PC-3 (cell line): Measurements from ENCODE around the gene NT5C1B. TPM values are rescaled to one million over a fixed set of nuclear protein-coding genes. Genes with fewer than 3 reads are reported as not detected.
A peak's percentile ranks its signal among the peaks of the same experiment; 100 is the strongest.

Experiments used
- ATAC-seq: fragments of 200-7000 bp; cut with Tn5 transposase; 2 replicates; pipeline ENCODE4 v1.9.1; 2020; ENCODE audit warnings: mild to moderate bottlenecking, moderate library complexity
- BruUV-seq: library from RNA; stranded (reverse); fragments of 400-500 nt; replicated peaks from 2 replicates; lab custom pipeline; 2021; lab: Mats Ljungman, UMichigan
- CTCF ChIA-PET: fragments of 300-600 bp; sonication (Branson Sonifier 250); formaldehyde crosslinking; loops from one replicate; lab custom pipeline; 2022; ENCODE audit warnings: antibody characterized with exemption; lab: Charles Lee
- POLR2A ChIA-PET: fragments of 300-600 bp; sonication (Branson Sonifier 250); formaldehyde crosslinking; loops from one replicate; lab custom pipeline; 2022; ENCODE audit warnings: antibody characterized with exemption; ENCODE audit not compliant: unreplicated experiment; lab: Charles Lee
- DNase-seq: peaks from one replicate; pipeline ENCODE4 v3.0.0-alpha.2; 2015
- H2AFZ ChIP-seq: fragments of 300-600 bp; sonication (generic); 2 replicates; pipeline ENCODE4 v1.6.0; 2016; ENCODE audit warnings: antibody characterized with exemption, low read length
- H3F3A ChIP-seq: fragments of 300-600 bp; sonication (generic); one replicate; pipeline ENCODE4 v1.6.0; 2017; ENCODE audit warnings: antibody characterized with exemption, low read length, control low read depth, mild to moderate bottlenecking; ENCODE audit not compliant: unreplicated experiment
- H3K27ac ChIP-seq: fragments of 300-600 bp; sonication (generic); 2 replicates; pipeline ENCODE4 v1.5.1; 2016; ENCODE audit warnings: mild to moderate bottlenecking, low read length
- H3K27me3 ChIP-seq: fragments of 300-600 bp; sonication (generic); 2 replicates; pipeline ENCODE4 v1.6.1; 2016; ENCODE audit warnings: low read length, mixed read lengths
- H3K36me3 ChIP-seq: fragments of 300-600 bp; sonication (generic); 2 replicates; pipeline ENCODE4 v1.6.1; 2016; ENCODE audit warnings: low read depth, mixed run types, low read length, mixed read lengths
- H3K4me1 ChIP-seq: fragments of 300-600 bp; sonication (generic); 2 replicates; pipeline ENCODE4 v1.5.1; 2016; ENCODE audit warnings: low read length; ENCODE audit not compliant: insufficient read depth
- H3K4me2 ChIP-seq: fragments of 300-600 bp; sonication (generic); 2 replicates; pipeline ENCODE4 v1.6.0; 2016; ENCODE audit warnings: low read length
- H3K4me3 ChIP-seq: fragments of 300-600 bp; sonication (generic); 2 replicates; pipeline ENCODE4 v1.5.1; 2016; ENCODE audit warnings: mild to moderate bottlenecking, low read length, mixed read lengths
- H3K79me2 ChIP-seq: fragments of 300-600 bp; sonication (generic); 2 replicates; pipeline ENCODE4 v1.6.1; 2017; ENCODE audit warnings: low read length, mixed read lengths
- H3K9ac ChIP-seq: fragments of 300-600 bp; sonication (generic); 2 replicates; pipeline ENCODE4 v1.6.0; 2016; ENCODE audit warnings: mild to moderate bottlenecking, low read length
- H3K9me2 ChIP-seq: fragments of 300-600 bp; sonication (generic); replicated peaks from 2 replicates; pipeline ENCODE4 v1.6.1; 2016; ENCODE audit warnings: mixed run types, low read length, mixed read lengths
- H3K9me3 ChIP-seq: fragments of 300-600 bp; sonication (generic); 2 replicates; pipeline ENCODE4 v1.6.1; 2016; ENCODE audit warnings: low read length, mixed read lengths
- H4K20me1 ChIP-seq: fragments of 300-600 bp; sonication (generic); 2 replicates; pipeline ENCODE4 v1.6.1; 2016; ENCODE audit warnings: low read length, mixed read lengths
- CTCF ChIP-seq: fragments of 300-600 bp; sonication (generic); conservative IDR thresholded peaks from 2 replicates; pipeline ENCODE4 v1.5.1; 2017; ENCODE audit warnings: antibody characterized with exemption, low read depth, mild to moderate bottlenecking, low read length
- EZH2 ChIP-seq: fragments of 300-600 bp; sonication (generic); IDR thresholded peaks from one replicate; pipeline ENCODE4 v1.6.1; 2017; ENCODE audit warnings: antibody characterized with exemption, mild to moderate bottlenecking, low read length; ENCODE audit not compliant: unreplicated experiment
- EZH2phosphoT487 ChIP-seq: fragments of 300-600 bp; sonication (generic); IDR thresholded peaks from 2 replicates; pipeline ENCODE4 v1.6.1; 2018; ENCODE audit warnings: mild to moderate bottlenecking, antibody characterized with exemption, low read length, borderline replicate concordance
- intact Hi-C: fragments of 100-400 bp; cut with micrococcal nuclease; formaldehyde crosslinking; loops from 2 replicates; pipeline ENCODE4 v1.9.0; 2023
- total RNA-seq: library from RNA; depleted of rRNA; stranded (reverse); fragments of >200 nt; gene quantifications from 2 replicates; pipeline ENCODE4 v1.2.3, GENCODE V29; 2014

The NT5C1B gene
- total RNA-seq, 1 experiment from 2014 or later = not detected

DNA sequence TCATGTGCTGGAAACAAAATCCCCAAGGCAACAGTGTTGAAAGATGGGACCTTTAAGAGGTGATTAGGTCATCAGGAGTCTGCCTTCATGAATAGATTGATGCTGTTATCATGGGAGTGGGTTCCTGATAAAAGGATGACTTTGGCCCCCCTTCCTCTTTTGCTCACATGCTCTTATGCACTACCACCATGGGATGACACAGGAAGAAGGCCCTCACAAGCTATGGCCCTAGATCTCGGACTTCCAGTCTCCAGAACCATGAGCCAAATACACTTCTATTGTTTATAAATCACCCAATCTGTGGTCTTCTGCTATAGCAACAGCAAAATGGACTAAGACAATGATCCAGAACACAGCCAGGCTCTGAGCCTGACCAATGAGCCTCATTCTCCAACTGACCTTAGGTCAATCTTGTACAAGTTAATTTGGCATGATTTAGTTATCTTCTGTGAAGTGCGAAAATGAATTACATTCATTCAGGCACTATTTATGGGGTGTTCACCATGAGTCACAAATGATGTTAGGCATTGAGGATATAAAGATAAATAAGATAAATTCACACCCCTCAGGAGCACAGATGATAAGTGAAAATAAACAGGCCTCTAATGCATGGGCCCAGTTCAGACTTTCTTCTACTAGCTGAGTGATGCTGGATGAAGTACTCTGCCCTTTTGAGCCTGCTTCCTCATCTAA is 37.7 kb upstream of the NT5C1B start:
- TF ChIP-seq EZH2 (no peak), EZH2phosphoT487 (no peak), CTCF (no peak)
- ChIA-PET CTCF (no interaction called here), POLR2A (no interaction called here)
- ATAC-seq (no peak), DNase-seq (no peak)
- H3K9ac ChIP-seq = no peak overlapping the region
- H4K20me1 ChIP-seq = no peaks in the 10 kb centered on the region
- no peaks in the 10 kb centered on the region for H3K27me3 ChIP-seq
- no TSS peak for BruUV-seq
- H3K4me1 ChIP-seq = peaks cover 69% of the 10 kb centered on the region
- no peaks in the 10 kb centered on the region for H3F3A ChIP-seq
- H3K27ac ChIP-seq = peak overlapping the region; percentile 71
- intact Hi-C loops = loop anchor here (1.0 to 5.0 kb wide), 2 partner anchors 49 to 70 kb away; no protein-coding TSS in a partner anchor
- peak overlapping the region; percentile 53 for H3K4me2 ChIP-seq
- no peak overlapping the region for H3K4me3 ChIP-seq
- no peaks in the 10 kb centered on the region for H3K79me2 ChIP-seq
- H3K9me3 ChIP-seq = no peaks in the 10 kb centered on the region
- H3K36me3 ChIP-seq = no peaks in the 10 kb centered on the region
- H2AFZ ChIP-seq = no peak overlapping the region
- no peaks in the 10 kb centered on the region for H3K9me2 ChIP-seq

GRCh38 chr2:18626256-18626668 is 36.9 kb upstream of the NT5C1B start:
- intact Hi-C loops = loop anchor here (1.0 to 5.0 kb wide), 2 partner anchors 48 to 69 kb away; no protein-coding TSS in a partner anchor
- BruUV-seq = no TSS peak
- Histone ChIP-seq H4K20me1 (no peaks in the 10 kb centered on the region), H3F3A (no peaks in the 10 kb centered on the region), H3K9me3 (no peaks in the 10 kb centered on the region), H3K9ac (peak overlapping the region; percentile 15), H3K79me2 (no peaks in the 10 kb centered on the region), H3K27ac (peak overlapping the region; percentile 71), H2AFZ (peak overlapping the region; percentile 9; the same call in 1 of the 2 replicates), H3K27me3 (no peaks in the 10 kb centered on the region), H3K4me1 (peaks cover 69% of the 10 kb centered on the region), H3K4me3 (no peak overlapping the region), H3K36me3 (no peaks in the 10 kb centered on the region), H3K4me2 (peak overlapping the region; percentile 53), H3K9me2 (no peaks in the 10 kb centered on the region)
- ATAC-seq (peak; percentile 74), DNase-seq (peak; percentile 84)
- CTCF ChIA-PET = no interaction called here
- TF ChIP-seq EZH2phosphoT487 (no peak), CTCF (no peak), EZH2 (no peak)
- POLR2A ChIA-PET = no interaction called here

- no peaks in the 10 kb centered on the region for H3K79me2 ChIP-seq
- H3K27ac ChIP-seq = peak overlapping the region; percentile 71
- no peak for TF ChIP-seq EZH2
- no peak for TF ChIP-seq CTCF
- no peak for TF ChIP-seq EZH2phosphoT487
- H3K4me3 ChIP-seq = no peak overlapping the region
- H3K4me2 ChIP-seq = peak overlapping the region; percentile 53
- no peaks in the 10 kb centered on the region for H3K9me2 ChIP-seq
- ChIA-PET CTCF (no interaction called here), POLR2A (no interaction called here)
- no peaks in the 10 kb centered on the region for H3K9me3 ChIP-seq
- peak overlapping the region; percentile 15; the same call in 1 of the 2 replicates for H3K9ac ChIP-seq
- H4K20me1 ChIP-seq = no peaks in the 10 kb centered on the region
- DNase-seq = no peak
- no peaks in the 10 kb centered on the region for H3F3A ChIP-seq
- H3K27me3 ChIP-seq = no peaks in the 10 kb centered on the region
- intact Hi-C loops = loop anchor here (5.0 kb wide), 1 partner anchor 68 kb away; no protein-coding TSS in a partner anchor
- H3K4me1 ChIP-seq = peaks cover 62% of the 10 kb centered on the region
- no peaks in the 10 kb centered on the region for H3K36me3 ChIP-seq
- no peak for ATAC-seq
- BruUV-seq = no TSS peak
- no peak overlapping the region for H2AFZ ChIP-seq
These were observed 36.2 kb upstream of the NT5C1B start for GRCh38 chr2:18625563-18625962.
